Skeletal muscle satellite cell (primary cell): Measurements from ENCODE around the gene ERI3. TPM values are rescaled to one million over a fixed set of nuclear protein-coding genes. Genes with fewer than 3 reads are reported as not detected.

Experiments
- H3K27me3 ChIP-seq: 2 replicates; pipeline ENCODE4 v1.7.0; 2013; ENCODE audit warnings: low read length; ENCODE audit not compliant: control insufficient read depth, insufficient read depth
- H3K36me3 ChIP-seq: 2 replicates; pipeline ENCODE4 v1.7.0; 2013; ENCODE audit warnings: mild to moderate bottlenecking, control low read depth, low read length; ENCODE audit not compliant: insufficient read depth
- H3K4me1 ChIP-seq: 2 replicates; pipeline ENCODE4 v1.7.0; 2013; ENCODE audit warnings: low read length; ENCODE audit not compliant: control insufficient read depth, insufficient read depth
- H3K4me2 ChIP-seq: 2 replicates; pipeline ENCODE4 v1.7.0; 2013; ENCODE audit warnings: mild to moderate bottlenecking, low read length
- H3K4me3 ChIP-seq: 2 replicates; pipeline ENCODE4 v1.7.0; 2013; ENCODE audit warnings: low read length
- H3K9ac ChIP-seq: 2 replicates; pipeline ENCODE4 v1.7.0; 2013; ENCODE audit warnings: mild to moderate bottlenecking, low read depth, low read length, moderate library complexity
- H3K9me3 ChIP-seq: replicated peaks from 2 replicates; pipeline ENCODE4 v1.7.0; 2013; ENCODE audit warnings: mild to moderate bottlenecking, control low read depth, low read length
- total RNA-seq: library from RNA; depleted of rRNA; stranded (reverse); fragments of >200 nt; gene quantifications from 2 replicates; pipeline ENCODE4 v1.2.3, GENCODE V29; 2012; rRNA removed

The ERI3 gene
- total RNA-seq, result 52.5 and 62.5 TPM in 2 replicates

- Histone ChIP-seq H3K9ac (peak within 1 kb of the TSS; percentile 97), H3K4me2 (peak within 1 kb of the TSS; percentile 88), H3K27me3 (no peaks in the 10 kb centered on the region), H3K4me1 (peaks cover 16% of the 10 kb centered on the region), H3K9me3 (no peaks in the 10 kb centered on the region), H3K36me3 (no peaks in the 10 kb centered on the region), H3K4me3 (peak within 1 kb of the TSS; percentile 98)
Observed at GRCh38 chr1:44354840-44355581, at the start of gene ERI3. TSS of gene ERI3 (minus strand) at chr1:44355257. CDS start at chr1:44355026, 231 bp downstream.

DNA sequence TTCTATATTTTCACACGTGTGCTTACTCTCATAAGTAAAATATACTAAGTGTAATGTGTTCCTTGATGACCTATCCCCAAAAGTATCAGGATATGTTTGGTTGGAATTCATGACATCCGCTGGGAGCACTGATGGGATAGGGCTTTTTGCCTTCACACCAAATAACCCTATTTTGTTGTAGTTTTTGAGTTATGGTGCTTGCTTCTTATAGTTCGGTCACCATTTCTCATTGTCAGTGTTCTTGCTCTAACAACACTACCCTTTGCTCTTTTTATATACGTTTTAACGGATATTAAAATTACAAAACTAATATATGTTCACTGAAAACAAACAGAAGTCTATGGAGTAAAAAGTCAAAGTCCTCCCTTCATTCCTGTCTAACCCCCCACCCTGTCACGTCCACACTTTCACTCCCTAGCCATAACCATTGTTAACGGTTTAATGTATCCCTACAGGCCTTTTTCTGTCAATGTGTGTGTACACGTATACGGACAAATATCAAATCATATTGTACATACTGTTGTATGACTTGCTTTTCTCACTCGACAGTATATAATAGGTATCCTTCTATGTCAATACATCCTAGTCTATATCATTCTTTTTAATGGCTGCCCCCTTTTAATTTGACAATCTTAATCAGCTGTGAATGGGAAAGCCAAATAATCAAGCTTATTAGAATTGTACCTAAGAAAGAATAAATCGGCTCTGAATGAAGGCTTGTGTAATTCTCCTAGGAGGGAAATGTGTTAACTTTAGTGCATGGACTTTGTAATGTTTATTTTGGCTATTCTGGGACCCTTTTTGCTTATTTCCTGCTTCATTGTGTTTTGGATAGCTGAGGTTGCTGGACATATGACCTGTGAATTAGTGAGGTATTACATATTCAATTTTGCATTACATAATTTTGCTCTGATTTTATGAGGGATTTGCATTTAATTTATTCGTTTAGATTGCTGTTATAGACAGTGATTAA lies 46.5 kb upstream of the ERI3 start:
- no peak overlapping the region for H3K4me2 ChIP-seq
- no peaks in the 10 kb centered on the region for H3K9me3 ChIP-seq
- peaks cover 10% of the 10 kb centered on the region for H3K4me1 ChIP-seq
- no peaks in the 10 kb centered on the region for H3K36me3 ChIP-seq
- no peak overlapping the region for H3K4me3 ChIP-seq
- H3K9ac ChIP-seq, result no peak overlapping the region
- H3K27me3 ChIP-seq, result peaks cover 77% of the 10 kb centered on the region

- Histone ChIP-seq H3K4me1 (peaks cover 8% of the 10 kb centered on the region), H3K27me3 (peaks cover 34% of the 10 kb centered on the region), H3K4me2 (peak overlapping the region; percentile 30), H3K4me3 (no peak overlapping the region), H3K9me3 (no peaks in the 10 kb centered on the region), H3K9ac (no peak overlapping the region), H3K36me3 (no peaks in the 10 kb centered on the region)
Observed at GRCh38 chr1:44390277-44390676, 35.2 kb upstream of the ERI3 start.

- H3K4me3 ChIP-seq, result no peak overlapping the region
- peaks cover 31% of the 10 kb centered on the region for H3K27me3 ChIP-seq
- H3K36me3 ChIP-seq, result no peaks in the 10 kb centered on the region
- H3K9me3 ChIP-seq, result no peaks in the 10 kb centered on the region
- H3K4me1 ChIP-seq, result peaks cover 8% of the 10 kb centered on the region
- no peak overlapping the region for H3K9ac ChIP-seq
- no peak overlapping the region for H3K4me2 ChIP-seq
Observed at GRCh38 chr1:44389437-44389836, 34.4 kb upstream of the ERI3 start.

GRCh38 chr1:44388551-44388950 lies 33.5 kb upstream of the ERI3 start:
- peaks cover 8% of the 10 kb centered on the region for H3K4me1 ChIP-seq
- no peaks in the 10 kb centered on the region for H3K9me3 ChIP-seq
- H3K4me2 ChIP-seq, result no peak overlapping the region
- H3K36me3 ChIP-seq, result no peaks in the 10 kb centered on the region
- no peak overlapping the region for H3K9ac ChIP-seq
- peaks cover 34% of the 10 kb centered on the region for H3K27me3 ChIP-seq
- H3K4me3 ChIP-seq, result no peak overlapping the region

- H3K4me1 ChIP-seq, result no peaks in the 10 kb centered on the region
- no peak overlapping the region for H3K4me3 ChIP-seq
- H3K9me3 ChIP-seq, result no peaks in the 10 kb centered on the region
- H3K9ac ChIP-seq, result no peak overlapping the region
- H3K27me3 ChIP-seq, result peaks cover 42% of the 10 kb centered on the region
- H3K4me2 ChIP-seq, result no peak overlapping the region
- H3K36me3 ChIP-seq, result no peaks in the 10 kb centered on the region
Observed at GRCh38 chr1:44380666-44381177, 25.7 kb upstream of the ERI3 start.

- H3K36me3 ChIP-seq, result no peaks in the 10 kb centered on the region
- no peak overlapping the region for H3K4me2 ChIP-seq
- H3K9ac ChIP-seq, result no peak overlapping the region
- no peaks in the 10 kb centered on the region for H3K9me3 ChIP-seq
- no peak overlapping the region for H3K4me3 ChIP-seq
- H3K4me1 ChIP-seq, result no peaks in the 10 kb centered on the region
- H3K27me3 ChIP-seq, result peaks cover 29% of the 10 kb centered on the region
Observed at GRCh38 chr1:44377925-44378784, 23.1 kb upstream of the ERI3 start.

DNA sequence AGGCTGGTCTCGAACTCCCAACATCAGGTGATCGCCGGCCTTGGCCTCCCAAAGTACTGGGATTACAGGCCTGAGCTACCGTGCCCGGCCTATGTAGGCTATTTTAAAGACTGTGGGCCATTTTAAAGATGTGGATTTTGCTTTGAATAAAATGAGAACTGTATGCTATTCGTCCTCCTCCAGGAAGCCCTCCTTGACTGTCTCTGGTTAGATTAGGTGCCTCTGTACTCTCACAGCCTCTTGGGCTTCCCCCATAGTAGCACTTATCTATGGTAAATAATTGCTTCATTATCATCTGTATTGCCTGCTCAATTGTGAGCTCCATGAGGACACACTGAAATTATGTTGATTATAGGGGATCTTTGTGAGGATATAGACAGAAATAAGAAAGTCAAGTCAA lies 20.5 kb upstream of the ERI3 start:
- no peak overlapping the region for H3K9ac ChIP-seq
- H3K36me3 ChIP-seq, result no peaks in the 10 kb centered on the region
- peaks cover 19% of the 10 kb centered on the region for H3K27me3 ChIP-seq
- H3K4me2 ChIP-seq, result no peak overlapping the region
- H3K4me3 ChIP-seq, result no peak overlapping the region
- no peaks in the 10 kb centered on the region for H3K4me1 ChIP-seq
- H3K9me3 ChIP-seq, result no peaks in the 10 kb centered on the region

DNA sequence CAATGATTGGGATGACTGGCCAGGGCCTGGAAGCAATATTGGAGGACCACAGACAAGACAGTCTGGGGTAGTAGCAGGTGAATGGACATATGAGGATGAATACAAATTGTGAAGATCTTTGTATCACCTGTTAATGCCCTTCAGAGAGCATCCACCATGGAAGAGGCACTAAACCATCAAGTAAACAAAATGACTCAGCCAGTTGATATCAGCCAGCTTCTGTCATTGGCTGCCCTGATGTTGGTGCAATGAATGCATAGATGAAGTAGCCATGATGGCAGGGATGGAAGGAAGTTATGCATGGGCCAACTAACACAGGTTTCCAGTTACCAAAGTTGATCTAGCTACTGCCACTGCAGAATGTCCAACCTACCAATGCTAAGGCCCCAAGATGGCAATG lies 16.1 kb upstream of the ERI3 start:
- Histone ChIP-seq H3K4me3 (no peak overlapping the region), H3K4me2 (no peak overlapping the region), H3K36me3 (no peaks in the 10 kb centered on the region), H3K9ac (no peak overlapping the region), H3K9me3 (no peaks in the 10 kb centered on the region), H3K4me1 (no peaks in the 10 kb centered on the region), H3K27me3 (peaks cover 33% of the 10 kb centered on the region)

GRCh38 chr1:44368471-44369151 lies 13.6 kb upstream of the ERI3 start:
- Histone ChIP-seq H3K9me3 (no peaks in the 10 kb centered on the region), H3K27me3 (peaks cover 54% of the 10 kb centered on the region), H3K4me1 (no peaks in the 10 kb centered on the region), H3K36me3 (no peaks in the 10 kb centered on the region), H3K9ac (no peak overlapping the region), H3K4me3 (no peak overlapping the region), H3K4me2 (no peak overlapping the region)
